Measurements from ENCODE around the gene SLC5A9.

GRCh38 chr1:48254254-48254653 lies 31.7 kb downstream of the SLC5A9 start:
- TF ChIP-seq CTCF (IDR thresholded peaks at IDR 0.05; ENCODE audit: insufficient read depth, low read depth, low read length) = no peak
- TF ChIP-seq EZH2 (IDR thresholded peaks at IDR 0.05; ENCODE audit: insufficient read depth, low read length) = no peak

Data from astrocyte (in vitro differentiated cells and primary cell).